SK-N-DZ (cell line): Measurements from ENCODE around the gene SF3A1.

Source experiments
- DNase-seq: peaks from one replicate; pipeline ENCODE4 v3.0.0-alpha.2; 2015; ENCODE audit warnings: low spot score

SF3A1 gene

GRCh38 chr22:30287648-30288418, 68.9 kb downstream of the SF3A1 start:
- peak; percentile 86 for DNase-seq

GRCh38 chr22:30286813-30287647, 69.7 kb downstream of the SF3A1 start:
- DNase-seq, result peak; percentile 58

GRCh38 chr22:30286331-30286730, 70.4 kb downstream of the SF3A1 start:
- DNase-seq, result no peak

- no peak for DNase-seq
Measured at GRCh38 chr22:30285846-30286200, 70.9 kb downstream of the SF3A1 start.

- DNase-seq, result no peak
Measured at GRCh38 chr22:30285176-30285845, 71.4 kb downstream of the SF3A1 start.

GRCh38 chr22:30284666-30285065, 72.0 kb downstream of the SF3A1 start:
- DNase-seq, result no peak

- DNase-seq, result no peak
Measured at GRCh38 chr22:30284172-30284571, 72.5 kb downstream of the SF3A1 start.

- no peak for DNase-seq
Measured at GRCh38 chr22:30283342-30283741, 73.4 kb downstream of the SF3A1 start.

GRCh38 chr22:30282616-30283046, 74.1 kb downstream of the SF3A1 start:
- DNase-seq, result no peak
